DND-41 (cell line): ENCODE data around the gene UGT1A1.

Experiments used
- ATAC-seq: fragments of 200-7000 bp; cut with Tn5 transposase; 3 replicates; pipeline ENCODE4 v1.9.1; 2021; ENCODE audit warnings: low read depth; ENCODE audit not compliant: insufficient read depth
- DNase-seq: peaks from one replicate; pipeline ENCODE4 v3.0.0-alpha.2; 2020
- H2AFZ ChIP-seq: 2 replicates; pipeline ENCODE4 v1.6.0; 2012; ENCODE audit warnings: low read depth, low read length
- H3K27ac ChIP-seq: 2 replicates; pipeline ENCODE4 v1.5.1; 2012; ENCODE audit warnings: low read length, inconsistent platforms
- H3K27me3 ChIP-seq: fragments of 200-600 bp; sonication (generic); 2 replicates; pipeline ENCODE4 v1.6.0; 2012; ENCODE audit warnings: low read length, mild to moderate bottlenecking, inconsistent platforms; ENCODE audit not compliant: insufficient read depth, poor library complexity
- H3K36me3 ChIP-seq: 2 replicates; pipeline ENCODE4 v1.5.1; 2012; ENCODE audit warnings: low read length, inconsistent platforms; ENCODE audit not compliant: insufficient read depth
- H3K4me1 ChIP-seq: 2 replicates; pipeline ENCODE4 v1.5.1; 2012; ENCODE audit warnings: mild to moderate bottlenecking, low read length; ENCODE audit not compliant: insufficient read depth
- H3K4me2 ChIP-seq: 2 replicates; pipeline ENCODE4 v1.6.0; 2012; ENCODE audit warnings: mild to moderate bottlenecking, moderate library complexity, low read length, inconsistent platforms; ENCODE audit not compliant: insufficient read depth
- H3K4me3 ChIP-seq, 2 experiments: fragments of 200-600 bp in 1 of 2; shearing (Covaris generic) in 1 of 2; 2 replicates each; pipeline ENCODE4 v1.5.1; 2012 to 2016; ENCODE audit warnings: inconsistent platforms in 2 of 2, low read length in 2 of 2, mild to moderate bottlenecking in 2 of 2, low read depth in 1 of 2, moderate library complexity in 1 of 2
- H3K79me2 ChIP-seq: 2 replicates; pipeline ENCODE4 v1.6.0; 2012; ENCODE audit warnings: low read length, inconsistent platforms; ENCODE audit not compliant: insufficient read depth
- H3K9ac ChIP-seq: 2 replicates; pipeline ENCODE4 v1.6.0; 2012; ENCODE audit warnings: low read depth, mild to moderate bottlenecking, inconsistent platforms, low read length, moderate library complexity
- H3K9me3 ChIP-seq: 2 replicates; pipeline ENCODE4 v1.5.1; 2012; ENCODE audit warnings: low read length, moderate library complexity, mild to moderate bottlenecking, inconsistent platforms; ENCODE audit not compliant: insufficient read depth, severe bottlenecking
- H4K20me1 ChIP-seq: 2 replicates; pipeline ENCODE4 v1.6.0; 2012; ENCODE audit warnings: low read length; ENCODE audit not compliant: insufficient read depth
- CTCF ChIP-seq: IDR thresholded peaks from 2 replicates; pipeline ENCODE4 v1.5.1; 2012; ENCODE audit warnings: borderline replicate concordance, low read length, moderate library complexity, mild to moderate bottlenecking; ENCODE audit not compliant: poor library complexity, severe bottlenecking; ENCODE audit errors: extremely low read depth
- EZH2 ChIP-seq: IDR thresholded peaks from 3 replicates; pipeline ENCODE4 v1.6.1; 2012; ENCODE audit warnings: borderline replicate concordance, low read depth, mild to moderate bottlenecking, moderate library complexity, low read length, inconsistent platforms; ENCODE audit not compliant: severe bottlenecking

The UGT1A1 gene

GRCh38 chr2:233760043-233760442 is at the start of gene UGT1A1:
Gene UGT1A1 (plus strand): TSS chr2:233760270. CDS start chr2:233760288, 18 bp downstream.
- H3K27me3 ChIP-seq: peaks cover 10% of the 10 kb centered on the region
- H3K79me2 ChIP-seq: no peaks in the 10 kb centered on the region
- no peaks in the 10 kb centered on the region for H3K4me1 ChIP-seq
- TF ChIP-seq EZH2 (no peak), CTCF (no peak)
- no peaks in the 10 kb centered on the region for H3K9me3 ChIP-seq
- no peak for ATAC-seq
- no peak within 1 kb of the TSS for H3K27ac ChIP-seq
- H4K20me1 ChIP-seq: no peaks in the 10 kb centered on the region
- no peak within 1 kb of the TSS for H3K4me3 ChIP-seq
- H3K9ac ChIP-seq: no peak within 1 kb of the TSS
- H3K4me2 ChIP-seq: no peak within 1 kb of the TSS
- no peaks in the 10 kb centered on the region for H3K36me3 ChIP-seq
- no peak for DNase-seq
- no peak within 1 kb of the TSS for H2AFZ ChIP-seq

GRCh38 chr2:233711312-233712008 is 48.6 kb upstream of the UGT1A1 start:
- H3K36me3 ChIP-seq: no peaks in the 10 kb centered on the region
- no peak overlapping the region for H3K27ac ChIP-seq
- no peak overlapping the region for H3K4me3 ChIP-seq

GRCh38 chr2:233712611-233713261 is 47.3 kb upstream of the UGT1A1 start, which contains the start of gene UGT1A5:
Gene UGT1A5 (plus strand): TSS chr2:233712907. CDS start chr2:233712992, 85 bp downstream.
- Histone ChIP-seq H3K4me2 (no peak within 1 kb of the TSS), H2AFZ (no peak within 1 kb of the TSS), H4K20me1 (no peaks in the 10 kb centered on the region), H3K4me3 (no peak within 1 kb of the TSS), H3K27me3 (peaks cover 7% of the 10 kb centered on the region), H3K9ac (no peak within 1 kb of the TSS), H3K36me3 (no peaks in the 10 kb centered on the region), H3K9me3 (no peaks in the 10 kb centered on the region), H3K79me2 (no peaks in the 10 kb centered on the region), H3K4me1 (no peaks in the 10 kb centered on the region), H3K27ac (no peak within 1 kb of the TSS)
- ATAC-seq (no peak), DNase-seq (no peak)
- TF ChIP-seq EZH2: no peak
- TF ChIP-seq CTCF: no peak

More at GRCh38 chr2:233711312-233712008, 48.6 kb upstream of the UGT1A1 start:
- Histone ChIP-seq H3K9me3 (no peaks in the 10 kb centered on the region), H4K20me1 (no peaks in the 10 kb centered on the region), H3K4me2 (no peak overlapping the region), H3K9ac (no peak overlapping the region), H2AFZ (no peak overlapping the region), H3K4me1 (no peaks in the 10 kb centered on the region), H3K27me3 (peaks cover 6% of the 10 kb centered on the region), H3K79me2 (no peaks in the 10 kb centered on the region)
- ATAC-seq: peak; percentile 94
- peak; percentile 71 for DNase-seq
- TF ChIP-seq CTCF (peak; percentile 95), EZH2 (no peak)
